NCI-H1417 treated with DMSO at 0.1 percent for 48 hours (cell line): ENCODE data around the gene MTMR12.

Experiments
- DNase-seq: peaks from one replicate; lab custom pipeline; 2025; lab: John Stamatoyannopoulos, UW

The MTMR12 gene

GRCh38 chr5:32190095-32190494 lies 122.6 kb downstream of the MTMR12 start:
- no peak for DNase-seq

GRCh38 chr5:32187675-32188074 lies 125.1 kb downstream of the MTMR12 start:
- DNase-seq = no peak

GRCh38 chr5:32182463-32183063 lies 130.2 kb downstream of the MTMR12 start:
- no peak for DNase-seq
